Stimulated activated CD8-positive, alpha-beta memory T cell treated with anti-CD3 and anti-CD28 coated beads, Interleukin-7, amount 100 ng/mL, for 4 hours (primary cell): ENCODE measurements around the gene NACC2.
A peak's percentile ranks its signal among the peaks of the same experiment; 100 is the strongest.

Source experiments
- DNase-seq, 2 donors: peaks; one replicate each; pipeline ENCODE4 v3.0.0-alpha.2; 2020; ENCODE audit warnings: low read depth in 2 of 2

NACC2 gene

GRCh38 chr9:136128436-136128835, 33.3 kb upstream of the NACC2 start:
- DNase-seq: no peak

- DNase-seq: no peak
These were observed 32.2 kb upstream of the NACC2 start for GRCh38 chr9:136127313-136127712.

- DNase-seq: no peak
These were observed 30.0 kb upstream of the NACC2 start for GRCh38 chr9:136124976-136125692.

GRCh38 chr9:136122425-136123383, 27.6 kb upstream of the NACC2 start:
- DNase-seq: peak; percentile 55 to 66

- DNase-seq: no peak
These were observed 26.7 kb upstream of the NACC2 start for GRCh38 chr9:136121801-136122200.

- DNase-seq: no peak
These were observed 25.4 kb upstream of the NACC2 start for GRCh38 chr9:136120438-136120844.

GRCh38 chr9:136119883-136120393, 24.8 kb upstream of the NACC2 start:
- DNase-seq: no peak

GRCh38 chr9:136119061-136119882, 24.2 kb upstream of the NACC2 start:
- DNase-seq: peak in 1 of 2 donors; percentile 38

- DNase-seq: peak; percentile 91 to 96
These were observed 23.4 kb upstream of the NACC2 start, which contains the start of gene TMEM250 for GRCh38 chr9:136118320-136119060. Gene TMEM250, minus strand, starts transcription at chr9:136118875. Its CDS starts 1,975 bp downstream, at chr9:136116900.

GRCh38 chr9:136117916-136118319, 22.8 kb upstream of the NACC2 start:
- DNase-seq: no peak

- DNase-seq: no peak
These were observed 22.3 kb upstream of the NACC2 start for GRCh38 chr9:136117291-136117915.

- DNase-seq: no peak
These were observed 21.4 kb upstream of the NACC2 start for GRCh38 chr9:136116360-136117098.

- DNase-seq: no peak
These were observed 20.7 kb upstream of the NACC2 start for GRCh38 chr9:136115641-136116359.

GRCh38 chr9:136115206-136115605, 20.1 kb upstream of the NACC2 start:
- no peak for DNase-seq

GRCh38 chr9:136114610-136115009, 19.5 kb upstream of the NACC2 start:
- no peak for DNase-seq

- DNase-seq: no peak
These were observed 17.5 kb upstream of the NACC2 start for GRCh38 chr9:136112541-136112940.

GRCh38 chr9:136111910-136112309, 16.8 kb upstream of the NACC2 start:
- no peak for DNase-seq

GRCh38 chr9:136111190-136111589, 16.1 kb upstream of the NACC2 start:
- DNase-seq: no peak
